HL-60 (cell line): Measurements from ENCODE around the gene TRIP10.

Experiments
- DNase-seq, 2 experiments: peaks; one replicate each; pipeline ENCODE4 v3.0.0-alpha.2; 2010 to 2020; ENCODE audit warnings: low read depth in 1 of 2, low spot score in 1 of 2
- H3K27ac ChIP-seq: fragments of 250-450 bp; sonication (Bioruptor Pico); replicated peaks from 2 replicates; pipeline ENCODE4 v1.5.1; 2020; ENCODE audit warnings: mild to moderate bottlenecking, moderate library complexity
- H3K27me3 ChIP-seq: fragments of 250-450 bp; sonication (Bioruptor Pico); 2 replicates; pipeline ENCODE4 v1.5.1; 2021; ENCODE audit warnings: mild to moderate bottlenecking, moderate library complexity; ENCODE audit not compliant: insufficient read depth, poor library complexity, severe bottlenecking
- H3K4me3 ChIP-seq: replicated peaks from 2 replicates; pipeline ENCODE4 v1.5.1; 2011; ENCODE audit warnings: mild to moderate bottlenecking, control low read depth, low read length; ENCODE audit not compliant: insufficient read depth
- GABPA ChIP-seq: IDR thresholded peaks from 2 replicates; pipeline ENCODE4 v1.6.1; 2012; ENCODE audit warnings: low read depth
- POLR2AphosphoS5 ChIP-seq: IDR thresholded peaks from 2 replicates; pipeline ENCODE4 v1.6.1; 2012; ENCODE audit warnings: low read depth
- SPI1 ChIP-seq: IDR thresholded peaks from 2 replicates; pipeline ENCODE4 v1.6.1; 2012; ENCODE audit warnings: low read depth, mild to moderate bottlenecking, borderline replicate concordance
- TF ChIP-seq, protein P1 (sequence below): IDR thresholded peaks from one replicate; pipeline ENCODE4 v1.5.1; 2011; ENCODE audit warnings: low read length, control low read depth, inconsistent platforms; ENCODE audit not compliant: insufficient read depth
- TF ChIP-seq, protein P2 (sequence below): IDR thresholded peaks from 2 replicates; pipeline ENCODE4 v1.6.1; 2012; ENCODE audit warnings: low read depth; ENCODE audit not compliant: insufficient replicate concordance

TRIP10 gene

DNA sequence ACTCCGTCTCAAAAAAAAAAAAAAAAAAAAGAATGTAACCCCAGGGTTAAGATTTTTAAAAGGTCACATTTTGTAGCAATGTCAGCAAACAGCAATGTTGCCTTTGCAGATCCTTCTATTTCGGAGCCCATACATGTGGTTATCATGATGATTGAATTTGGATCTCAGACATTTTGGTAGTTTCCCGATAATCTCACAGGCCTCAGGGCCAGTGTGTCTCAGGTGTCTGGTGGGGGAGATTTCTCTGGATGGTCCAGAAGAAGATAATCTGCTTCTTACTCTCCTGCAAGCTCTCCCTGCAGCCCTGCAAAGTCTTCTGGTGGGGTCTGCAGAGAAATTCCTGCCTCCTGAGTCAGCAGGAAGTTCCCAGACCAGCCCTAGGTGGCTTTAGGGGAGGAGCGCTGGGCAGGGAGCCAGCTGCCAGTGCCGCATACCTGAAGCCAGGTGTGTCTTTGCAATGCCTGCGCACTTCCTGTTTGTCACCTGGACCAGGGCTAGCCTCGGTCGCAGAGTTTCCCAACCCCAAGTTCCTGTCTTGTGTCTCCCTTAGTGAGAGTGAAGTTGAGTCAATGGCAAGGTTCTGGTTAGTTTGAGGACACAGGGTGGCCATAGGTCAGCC is 26.4 kb downstream of the TRIP10 start:
- TF ChIP-seq, protein P1, sequence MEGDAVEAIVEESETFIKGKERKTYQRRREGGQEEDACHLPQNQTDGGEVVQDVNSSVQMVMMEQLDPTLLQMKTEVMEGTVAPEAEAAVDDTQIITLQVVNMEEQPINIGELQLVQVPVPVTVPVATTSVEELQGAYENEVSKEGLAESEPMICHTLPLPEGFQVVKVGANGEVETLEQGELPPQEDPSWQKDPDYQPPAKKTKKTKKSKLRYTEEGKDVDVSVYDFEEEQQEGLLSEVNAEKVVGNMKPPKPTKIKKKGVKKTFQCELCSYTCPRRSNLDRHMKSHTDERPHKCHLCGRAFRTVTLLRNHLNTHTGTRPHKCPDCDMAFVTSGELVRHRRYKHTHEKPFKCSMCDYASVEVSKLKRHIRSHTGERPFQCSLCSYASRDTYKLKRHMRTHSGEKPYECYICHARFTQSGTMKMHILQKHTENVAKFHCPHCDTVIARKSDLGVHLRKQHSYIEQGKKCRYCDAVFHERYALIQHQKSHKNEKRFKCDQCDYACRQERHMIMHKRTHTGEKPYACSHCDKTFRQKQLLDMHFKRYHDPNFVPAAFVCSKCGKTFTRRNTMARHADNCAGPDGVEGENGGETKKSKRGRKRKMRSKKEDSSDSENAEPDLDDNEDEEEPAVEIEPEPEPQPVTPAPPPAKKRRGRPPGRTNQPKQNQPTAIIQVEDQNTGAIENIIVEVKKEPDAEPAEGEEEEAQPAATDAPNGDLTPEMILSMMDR = no peak
- TF ChIP-seq SPI1 = peak; percentile 44; the same call in 1 of the 2 replicates
- Histone ChIP-seq H3K4me3 (no peak overlapping the region), H3K27ac (no peak overlapping the region), H3K27me3 (no peaks in the 10 kb centered on the region)
- DNase-seq = peak in 1 of 2 experiments; percentile 35

DNA sequence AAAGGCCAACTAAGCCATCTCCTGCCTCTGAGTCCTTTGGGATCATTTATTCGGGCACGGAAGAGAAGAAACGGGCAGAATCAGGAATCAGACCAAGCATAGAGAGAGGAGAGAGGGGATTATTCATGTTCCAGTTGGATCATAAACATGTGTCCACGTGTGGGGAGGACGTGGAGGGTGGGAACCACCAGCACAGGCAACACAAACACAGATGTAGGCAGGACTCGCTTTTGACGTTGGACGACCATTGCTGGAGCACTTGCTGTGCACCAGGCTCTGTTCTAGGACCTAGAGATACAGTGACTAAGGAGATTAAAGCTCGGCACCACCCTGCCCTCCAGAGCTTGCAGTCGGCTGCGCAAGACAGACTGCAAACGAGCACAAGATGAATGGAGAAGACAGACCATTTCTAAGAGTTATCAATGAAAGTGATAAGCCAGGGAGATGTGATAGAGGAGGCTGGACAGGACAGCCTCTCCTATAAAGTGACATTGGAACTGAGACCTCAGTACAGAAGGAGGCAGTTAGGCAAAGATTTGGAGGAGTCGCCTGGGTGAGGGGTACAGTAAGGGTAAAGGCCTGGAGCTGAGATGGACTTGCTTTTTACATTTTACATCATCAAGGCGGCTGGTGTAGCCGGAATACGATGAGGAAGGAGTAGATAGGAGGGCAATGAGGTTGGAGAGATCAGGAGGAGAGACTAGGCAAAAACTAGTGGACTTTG is 27.0 kb downstream of the TRIP10 start:
- H3K27me3 ChIP-seq = no peaks in the 10 kb centered on the region
- TF ChIP-seq, protein P1 = no peak
- no peak for DNase-seq
- no peak overlapping the region for H3K27ac ChIP-seq
- H3K4me3 ChIP-seq = no peak overlapping the region

DNA sequence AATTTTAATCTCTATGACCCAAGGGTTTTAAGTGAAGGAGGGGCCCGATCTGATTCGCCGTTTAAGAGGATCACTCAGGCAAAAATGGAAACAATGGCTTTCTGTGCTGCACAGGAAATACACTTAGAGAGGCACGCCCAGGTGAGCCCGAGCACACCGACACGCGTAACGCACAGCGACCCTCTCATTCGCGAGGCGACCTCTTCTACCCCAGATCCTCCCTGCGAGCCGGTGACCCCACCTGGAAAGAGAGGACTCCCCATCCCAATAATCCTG is 27.5 kb downstream of the TRIP10 start:
- TF ChIP-seq, protein P2, sequence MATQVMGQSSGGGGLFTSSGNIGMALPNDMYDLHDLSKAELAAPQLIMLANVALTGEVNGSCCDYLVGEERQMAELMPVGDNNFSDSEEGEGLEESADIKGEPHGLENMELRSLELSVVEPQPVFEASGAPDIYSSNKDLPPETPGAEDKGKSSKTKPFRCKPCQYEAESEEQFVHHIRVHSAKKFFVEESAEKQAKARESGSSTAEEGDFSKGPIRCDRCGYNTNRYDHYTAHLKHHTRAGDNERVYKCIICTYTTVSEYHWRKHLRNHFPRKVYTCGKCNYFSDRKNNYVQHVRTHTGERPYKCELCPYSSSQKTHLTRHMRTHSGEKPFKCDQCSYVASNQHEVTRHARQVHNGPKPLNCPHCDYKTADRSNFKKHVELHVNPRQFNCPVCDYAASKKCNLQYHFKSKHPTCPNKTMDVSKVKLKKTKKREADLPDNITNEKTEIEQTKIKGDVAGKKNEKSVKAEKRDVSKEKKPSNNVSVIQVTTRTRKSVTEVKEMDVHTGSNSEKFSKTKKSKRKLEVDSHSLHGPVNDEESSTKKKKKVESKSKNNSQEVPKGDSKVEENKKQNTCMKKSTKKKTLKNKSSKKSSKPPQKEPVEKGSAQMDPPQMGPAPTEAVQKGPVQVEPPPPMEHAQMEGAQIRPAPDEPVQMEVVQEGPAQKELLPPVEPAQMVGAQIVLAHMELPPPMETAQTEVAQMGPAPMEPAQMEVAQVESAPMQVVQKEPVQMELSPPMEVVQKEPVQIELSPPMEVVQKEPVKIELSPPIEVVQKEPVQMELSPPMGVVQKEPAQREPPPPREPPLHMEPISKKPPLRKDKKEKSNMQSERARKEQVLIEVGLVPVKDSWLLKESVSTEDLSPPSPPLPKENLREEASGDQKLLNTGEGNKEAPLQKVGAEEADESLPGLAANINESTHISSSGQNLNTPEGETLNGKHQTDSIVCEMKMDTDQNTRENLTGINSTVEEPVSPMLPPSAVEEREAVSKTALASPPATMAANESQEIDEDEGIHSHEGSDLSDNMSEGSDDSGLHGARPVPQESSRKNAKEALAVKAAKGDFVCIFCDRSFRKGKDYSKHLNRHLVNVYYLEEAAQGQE = no peak
- TF ChIP-seq POLR2AphosphoS5 (no peak), GABPA (no peak), SPI1 (no peak)
- TF ChIP-seq, protein P1 = no peak
- Histone ChIP-seq H3K27me3 (no peaks in the 10 kb centered on the region), H3K27ac (no peak overlapping the region), H3K4me3 (peak overlapping the region; percentile 56)
- no peak for DNase-seq

DNA sequence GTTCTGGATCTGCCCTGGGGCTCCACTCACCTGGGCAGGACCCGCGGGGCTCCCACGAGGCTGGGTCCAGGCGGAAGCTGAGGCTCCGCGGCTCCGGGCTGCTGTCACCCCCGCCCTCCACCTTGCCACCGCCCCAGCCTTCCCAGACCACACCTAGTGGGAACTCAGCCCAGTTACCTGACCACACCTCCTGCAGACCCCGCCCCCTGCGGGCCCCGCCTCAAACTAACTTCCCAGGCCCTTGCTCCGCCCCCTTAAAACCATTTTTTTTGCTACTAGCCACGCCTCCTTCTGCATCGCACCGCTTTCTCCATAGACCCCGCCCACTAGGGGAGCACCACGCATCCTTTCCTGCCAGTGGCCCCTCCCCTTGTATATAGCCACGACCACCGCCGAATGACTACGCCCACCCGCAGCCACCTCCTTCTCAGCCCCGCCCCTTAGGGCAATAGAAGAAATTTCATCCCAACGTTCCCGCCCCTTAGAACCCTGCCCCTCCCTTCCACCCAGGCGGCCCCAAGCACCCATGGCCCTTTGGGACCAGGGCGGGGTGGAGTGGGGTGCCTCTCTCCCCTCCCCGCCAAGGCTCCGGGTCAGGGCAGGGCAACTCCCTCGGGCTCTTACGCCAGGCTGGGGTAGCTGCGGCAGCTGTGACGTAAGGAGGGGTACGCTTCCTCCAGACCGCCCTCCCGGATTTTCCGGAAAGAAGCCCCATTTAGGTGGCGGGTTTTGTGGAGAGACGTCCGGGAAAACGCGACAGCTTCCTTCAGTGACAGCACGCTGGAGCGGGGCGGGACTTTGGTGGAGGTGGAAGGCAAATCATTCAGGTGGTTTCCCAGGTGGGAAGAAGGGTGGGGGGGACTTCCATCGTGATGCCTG is 28.1 kb downstream of the TRIP10 start, which contains the start of gene SH2D3A:
Gene SH2D3A (minus strand): TSS at position 79 of the 879 bp plus-strand sequence. CDS start 3,687 bp downstream, outside the sequence.
- no peak within 1 kb of the TSS for H3K27ac ChIP-seq
- DNase-seq = peak; percentile 77 to 81
- no peak for TF ChIP-seq POLR2AphosphoS5
- TF ChIP-seq, protein P2 = no peak
- TF ChIP-seq SPI1 = no peak
- TF ChIP-seq GABPA = no peak
- TF ChIP-seq, protein P1 = no peak
- peak within 1 kb of the TSS; percentile 56 for H3K4me3 ChIP-seq
- H3K27me3 ChIP-seq = no peaks in the 10 kb centered on the region
